ENCODE data around the gene COG6.

DNA sequence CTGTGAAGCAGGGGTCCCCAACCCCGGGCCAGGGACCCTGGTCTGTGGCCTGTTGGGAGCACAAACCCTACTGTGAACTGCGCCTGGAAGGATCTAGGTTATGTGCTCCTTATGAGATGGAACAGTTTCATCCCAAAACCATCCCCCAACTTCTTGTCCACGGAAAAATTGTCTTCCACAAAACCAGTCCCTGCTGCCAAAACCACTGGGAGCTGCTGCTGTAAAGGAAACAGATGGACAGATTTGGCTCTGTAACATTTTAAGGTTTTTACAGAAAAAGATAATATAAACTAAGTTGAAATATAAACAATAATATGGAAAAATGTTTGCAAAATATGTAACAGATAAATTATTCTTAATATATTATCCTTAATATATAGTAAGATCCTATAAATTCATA lies 73.7 kb downstream of the COG6 start:
- TF ChIP-seq, protein P1, sequence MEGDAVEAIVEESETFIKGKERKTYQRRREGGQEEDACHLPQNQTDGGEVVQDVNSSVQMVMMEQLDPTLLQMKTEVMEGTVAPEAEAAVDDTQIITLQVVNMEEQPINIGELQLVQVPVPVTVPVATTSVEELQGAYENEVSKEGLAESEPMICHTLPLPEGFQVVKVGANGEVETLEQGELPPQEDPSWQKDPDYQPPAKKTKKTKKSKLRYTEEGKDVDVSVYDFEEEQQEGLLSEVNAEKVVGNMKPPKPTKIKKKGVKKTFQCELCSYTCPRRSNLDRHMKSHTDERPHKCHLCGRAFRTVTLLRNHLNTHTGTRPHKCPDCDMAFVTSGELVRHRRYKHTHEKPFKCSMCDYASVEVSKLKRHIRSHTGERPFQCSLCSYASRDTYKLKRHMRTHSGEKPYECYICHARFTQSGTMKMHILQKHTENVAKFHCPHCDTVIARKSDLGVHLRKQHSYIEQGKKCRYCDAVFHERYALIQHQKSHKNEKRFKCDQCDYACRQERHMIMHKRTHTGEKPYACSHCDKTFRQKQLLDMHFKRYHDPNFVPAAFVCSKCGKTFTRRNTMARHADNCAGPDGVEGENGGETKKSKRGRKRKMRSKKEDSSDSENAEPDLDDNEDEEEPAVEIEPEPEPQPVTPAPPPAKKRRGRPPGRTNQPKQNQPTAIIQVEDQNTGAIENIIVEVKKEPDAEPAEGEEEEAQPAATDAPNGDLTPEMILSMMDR (conservative IDR thresholded peaks at IDR 0.05 in 1 of 2, IDR thresholded peaks at IDR 0.05 in 1 of 2; ENCODE audit: low read depth in 1 of 2, low read length in 2 of 2): peak in 1 of 2 donors; percentile 6
- no peak for TF ChIP-seq EZH2 (IDR thresholded peaks at IDR 0.05; ENCODE audit: low read length, missing control alignments)

All from fibroblast of lung (primary cell).